Measurements from ENCODE around the gene NF2. TPM values are rescaled to one million over a fixed set of nuclear protein-coding genes. Genes with fewer than 3 reads are reported as not detected.

NF2 gene
- total RNA-seq, 1 donor = 21.7 TPM

DNA sequence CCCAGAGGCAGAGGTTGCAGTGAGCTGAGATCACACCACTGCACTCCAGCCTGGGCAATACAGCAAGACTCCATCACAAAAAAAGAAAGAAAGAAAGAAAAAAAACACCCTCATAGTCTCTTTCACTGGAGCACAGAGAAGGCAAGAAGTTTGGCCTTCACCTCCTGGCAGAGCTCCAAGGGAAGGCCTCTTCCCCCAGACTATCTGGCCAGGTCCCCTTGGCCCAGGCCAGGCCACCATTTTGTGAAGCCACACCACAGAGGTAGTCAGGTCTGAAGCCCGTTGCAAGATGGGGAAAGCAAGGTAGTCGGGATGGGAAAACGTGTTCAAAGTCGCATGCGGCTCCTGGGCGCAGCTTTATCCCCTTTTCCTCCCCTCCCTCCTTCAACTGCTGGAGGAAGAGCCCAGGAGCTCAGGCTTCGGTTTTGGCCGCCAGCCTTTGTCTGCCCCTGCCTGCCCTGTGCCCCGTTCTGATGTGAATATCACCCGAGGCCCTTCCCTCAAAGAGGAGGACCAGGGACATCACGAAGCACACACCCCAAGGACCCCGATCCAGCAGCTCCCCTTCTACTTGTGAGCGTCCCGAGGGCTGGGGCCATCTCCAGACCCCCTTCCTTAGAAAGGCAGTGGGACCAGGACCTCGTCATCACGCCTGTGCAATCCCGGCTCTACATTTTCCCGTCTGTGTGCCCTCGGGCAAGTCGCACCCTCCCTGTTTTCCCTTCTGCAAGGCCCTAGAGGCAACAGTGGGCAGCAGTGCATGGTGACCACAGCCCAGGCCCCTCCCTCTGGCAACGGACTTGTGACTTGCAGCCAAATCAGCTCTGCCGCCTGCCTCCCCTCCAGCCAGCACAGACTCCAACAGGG lies 134.1 kb downstream of the NF2 start:
- H3K4me1 ChIP-seq (ENCODE audit: insufficient read depth, low read length) = no peaks in the 10 kb centered on the region

DNA sequence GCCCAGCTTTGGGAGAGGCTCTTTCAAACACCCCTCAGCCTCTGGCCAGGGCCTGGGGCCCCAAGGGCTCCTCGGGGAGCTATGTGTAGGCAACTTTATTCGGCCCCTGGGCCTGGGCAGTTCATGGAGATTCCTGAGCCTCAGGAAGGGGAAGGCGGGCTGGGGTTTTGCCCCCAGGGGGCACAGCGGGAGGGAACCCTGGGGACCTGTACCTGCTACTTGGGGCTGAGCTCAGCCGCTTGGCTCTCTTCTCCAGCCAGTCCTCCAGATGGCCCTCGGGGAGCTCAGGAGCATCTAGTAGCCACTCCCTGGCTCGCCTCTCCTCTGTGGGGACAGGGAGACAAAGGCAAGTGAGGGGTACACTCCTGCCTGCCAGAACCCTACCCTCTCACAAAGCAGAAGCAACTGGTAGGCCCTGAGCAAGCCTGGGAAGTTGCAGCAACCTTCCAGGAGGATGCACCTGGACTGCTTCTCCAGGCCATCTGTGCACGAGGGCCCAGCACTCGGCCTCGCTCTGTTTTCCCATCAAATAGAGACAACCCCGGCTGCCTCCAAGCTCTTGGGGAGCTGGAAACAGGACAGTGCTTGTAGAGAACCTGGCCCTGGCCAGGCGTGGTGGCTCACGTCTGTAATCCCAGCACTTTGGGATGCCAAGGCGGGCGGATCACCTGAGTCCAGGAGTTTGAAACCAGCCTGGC lies 134.8 kb downstream of the NF2 start:
- Histone ChIP-seq H3K4me1 (ENCODE audit: insufficient read depth, low read length) (no peaks in the 10 kb centered on the region), H3K4me3 (ENCODE audit: low read length) (no peak overlapping the region), H3K27me3 (ENCODE audit: insufficient read depth, low read length) (no peaks in the 10 kb centered on the region), H3K9me3 (ENCODE audit: low read depth, low read length) (no peaks in the 10 kb centered on the region)

More for the DNA sequence above, 134.1 kb downstream of the NF2 start:
- Histone ChIP-seq H3K27me3 (ENCODE audit: insufficient read depth, low read length) (no peaks in the 10 kb centered on the region), H3K9me3 (ENCODE audit: low read depth, low read length) (no peaks in the 10 kb centered on the region), H3K4me3 (ENCODE audit: low read length) (no peak overlapping the region)

- H3K9me3 ChIP-seq (ENCODE audit: low read depth, low read length) = no peaks in the 10 kb centered on the region
- H3K27me3 ChIP-seq (ENCODE audit: insufficient read depth, low read length) = no peaks in the 10 kb centered on the region
- no peaks in the 10 kb centered on the region for H3K4me1 ChIP-seq (ENCODE audit: insufficient read depth, low read length)
- H3K4me3 ChIP-seq (ENCODE audit: low read length) = no peak overlapping the region
Observed at GRCh38 chr22:29739346-29739875, 136.0 kb downstream of the NF2 start.

DNA sequence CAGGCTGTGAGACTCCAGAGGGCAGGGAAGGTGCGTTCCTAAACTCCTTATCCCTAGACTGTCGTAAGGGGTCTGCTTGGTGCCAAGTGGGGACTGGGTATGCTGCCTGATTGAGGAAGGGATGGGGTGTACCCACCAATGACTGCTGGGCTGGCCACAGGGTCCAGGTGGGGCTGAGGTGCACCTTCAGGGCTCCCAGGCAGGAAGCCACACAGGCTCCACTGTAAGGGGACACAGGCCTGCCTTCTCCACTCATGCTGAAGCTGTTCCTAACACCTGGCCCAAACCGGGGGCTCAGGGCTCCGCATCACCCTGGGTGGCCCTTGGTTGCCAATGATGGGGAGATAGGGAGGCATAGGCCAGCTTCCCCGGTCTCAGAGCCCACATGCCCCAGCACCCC lies 136.8 kb downstream of the NF2 start:
- no peaks in the 10 kb centered on the region for H3K9me3 ChIP-seq (ENCODE audit: low read depth, low read length)
- H3K4me3 ChIP-seq (ENCODE audit: low read length) = no peak overlapping the region
- H3K27me3 ChIP-seq (ENCODE audit: insufficient read depth, low read length) = no peaks in the 10 kb centered on the region
- H3K4me1 ChIP-seq (ENCODE audit: insufficient read depth, low read length) = no peaks in the 10 kb centered on the region

GRCh38 chr22:29741926-29742325 lies 138.5 kb downstream of the NF2 start:
- no peaks in the 10 kb centered on the region for H3K9me3 ChIP-seq (ENCODE audit: low read depth, low read length)

GRCh38 chr22:29742326-29742725 lies 138.9 kb downstream of the NF2 start:
- H3K4me1 ChIP-seq (ENCODE audit: insufficient read depth, low read length) = no peaks in the 10 kb centered on the region
- no peaks in the 10 kb centered on the region for H3K9me3 ChIP-seq (ENCODE audit: low read depth, low read length)
- H3K27me3 ChIP-seq (ENCODE audit: insufficient read depth, low read length) = no peaks in the 10 kb centered on the region
- H3K4me3 ChIP-seq (ENCODE audit: low read length) = no peak overlapping the region

More at GRCh38 chr22:29741926-29742325, 138.5 kb downstream of the NF2 start:
- H3K4me3 ChIP-seq (ENCODE audit: low read length) = no peak overlapping the region
- H3K4me1 ChIP-seq (ENCODE audit: insufficient read depth, low read length) = no peaks in the 10 kb centered on the region
- H3K27me3 ChIP-seq (ENCODE audit: insufficient read depth, low read length) = no peaks in the 10 kb centered on the region

DNA sequence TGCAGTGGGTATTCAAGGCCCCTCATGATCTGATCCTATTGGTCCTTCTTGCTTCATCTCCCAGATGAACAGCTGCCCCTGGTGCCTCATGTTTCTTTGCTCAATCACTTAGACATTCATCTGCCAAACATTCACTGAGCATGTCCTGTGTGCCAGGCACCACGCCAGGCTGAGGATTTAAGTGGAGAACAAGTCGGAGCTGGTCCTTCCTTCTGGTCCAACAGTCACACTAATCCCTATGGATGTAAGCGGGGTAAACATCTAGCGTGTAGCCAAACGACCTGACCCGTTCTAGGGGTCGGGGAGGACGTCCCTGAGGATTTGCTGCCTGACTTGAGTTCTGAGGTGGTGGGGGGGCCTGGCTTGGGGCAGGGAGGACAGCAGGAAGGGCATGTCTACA lies 141.5 kb downstream of the NF2 start:
- Histone ChIP-seq H3K4me1 (ENCODE audit: insufficient read depth, low read length) (no peaks in the 10 kb centered on the region), H3K9me3 (ENCODE audit: low read depth, low read length) (no peaks in the 10 kb centered on the region), H3K4me3 (ENCODE audit: low read length) (no peak overlapping the region), H3K27me3 (ENCODE audit: insufficient read depth, low read length) (no peaks in the 10 kb centered on the region)

DNA sequence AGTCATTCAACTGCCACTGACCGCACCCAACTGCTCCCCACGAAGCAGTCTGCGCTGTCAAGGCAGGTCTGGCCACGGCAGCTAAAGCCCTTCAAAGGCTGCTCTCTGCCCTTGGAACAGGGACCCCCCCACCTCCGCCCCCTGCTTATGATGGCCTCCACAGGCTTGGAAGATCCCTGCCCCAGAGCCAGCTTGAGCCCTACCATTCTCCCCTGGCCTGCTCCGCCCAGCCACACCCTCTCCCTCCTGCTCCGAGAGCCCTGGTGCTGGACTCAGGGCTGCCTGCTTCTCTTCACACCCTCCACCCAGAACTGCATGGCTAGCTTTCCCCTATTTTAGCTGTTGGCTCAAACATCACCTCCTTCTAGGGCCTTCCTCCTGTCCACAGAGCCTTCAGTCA lies 144.4 kb downstream of the NF2 start:
- Histone ChIP-seq H3K4me3 (ENCODE audit: low read length) (no peak overlapping the region), H3K9me3 (ENCODE audit: low read depth, low read length) (no peaks in the 10 kb centered on the region), H3K4me1 (ENCODE audit: insufficient read depth, low read length) (peaks cover 18% of the 10 kb centered on the region), H3K27me3 (ENCODE audit: insufficient read depth, low read length) (no peaks in the 10 kb centered on the region)

Other genes with a start within 250 kb of the NF2 start
- gene AP1B1, start 215.1 kb upstream of the NF2 start, total RNA-seq = 40.5 TPM
- gene RFPL1, start 165.1 kb upstream of the NF2 start, total RNA-seq = not detected
- 0.10 TPM for gene NEFH, start 123.4 kb upstream of the NF2 start, total RNA-seq
- 27.9 TPM for gene THOC5, start 49.9 kb upstream of the NF2 start, total RNA-seq
- 22.4 TPM for gene NIPSNAP1, start 22.5 kb upstream of the NF2 start, total RNA-seq
- 0.21 TPM for gene CABP7, start 116.4 kb downstream of the NF2 start, total RNA-seq
- 7.7 TPM for gene ZMAT5, start 163.4 kb downstream of the NF2 start, total RNA-seq
- 26.0 TPM for gene UQCR10, start 163.7 kb downstream of the NF2 start, total RNA-seq
- gene ASCC2, start 234.6 kb downstream of the NF2 start, total RNA-seq = 33.2 TPM